SH-SY5Y (cell line): ENCODE measurements around the gene SLC48A1.

Experiments
- GATA2 ChIP-seq: IDR thresholded peaks from 2 replicates; pipeline ENCODE4 v1.6.1; 2011; ENCODE audit warnings: mild to moderate bottlenecking, low read depth, low read length
- GATA3 ChIP-seq: IDR thresholded peaks from 2 replicates; pipeline ENCODE4 v1.6.1; 2011; ENCODE audit warnings: low read depth, mild to moderate bottlenecking, low read length, moderate library complexity

- TF ChIP-seq GATA2 (no peak), GATA3 (no peak)
Observed at GRCh38 chr12:47807338-47807737, 34.3 kb downstream of the SLC48A1 start.
